ENCODE results near the gene UGT1A9. TPM values are rescaled to one million over a fixed set of nuclear protein-coding genes. Genes with fewer than 3 reads are reported as not detected.
"Not testable (repeated sequence)": the region's sequence is repeated elsewhere in the genome, so short reads cannot be mapped to it uniquely, and the experiment has no call there.

The UGT1A9 gene
- total RNA-seq, 1 donor from 2014 or later: not detected

GRCh38 chr2:233688341-233688740, 16.6 kb downstream of the UGT1A9 start:
- Mint-ChIP-seq H3K4me1 (ENCODE audit: low read depth) (no peaks in the 10 kb centered on the region), H3K36me3 (ENCODE audit: low read depth) (no peaks in the 10 kb centered on the region), H3K27ac (no peak overlapping the region), H3K9me3 (no peaks in the 10 kb centered on the region), H3K27me3 (ENCODE audit: insufficient read depth) (peaks cover 10% of the 10 kb centered on the region), H3K4me3 (no peak overlapping the region)
- no peak for DNase-seq (ENCODE audit: low spot score)
- intact Hi-C loops (cut with micrococcal nuclease): no loop called here

- H3K27me3 Mint-ChIP-seq (ENCODE audit: insufficient read depth): peaks cover 13% of the 10 kb centered on the region
- intact Hi-C loops (cut with micrococcal nuclease): no loop called here
Observed at GRCh38 chr2:233689031-233689430, 17.3 kb downstream of the UGT1A9 start.

GRCh38 chr2:233689501-233689900, 17.8 kb downstream of the UGT1A9 start:
- Mint-ChIP-seq H3K36me3 (ENCODE audit: low read depth) (no peaks in the 10 kb centered on the region), H3K4me1 (ENCODE audit: low read depth) (no peaks in the 10 kb centered on the region), H3K9me3 (no peaks in the 10 kb centered on the region), H3K4me3 (no peak overlapping the region), H3K27ac (no peak overlapping the region), H3K27me3 (ENCODE audit: insufficient read depth) (peaks cover 13% of the 10 kb centered on the region)
- intact Hi-C loops (cut with micrococcal nuclease): no loop called here
- no peak for DNase-seq (ENCODE audit: low spot score)

More at GRCh38 chr2:233689031-233689430, 17.3 kb downstream of the UGT1A9 start:
- no peak for DNase-seq (ENCODE audit: low spot score)
- Mint-ChIP-seq H3K4me3 (no peak overlapping the region), H3K27ac (no peak overlapping the region), H3K4me1 (ENCODE audit: low read depth) (no peaks in the 10 kb centered on the region), H3K9me3 (no peaks in the 10 kb centered on the region), H3K36me3 (ENCODE audit: low read depth) (no peaks in the 10 kb centered on the region)

- H3K9me3 Mint-ChIP-seq: no peaks in the 10 kb centered on the region
- H3K36me3 Mint-ChIP-seq (ENCODE audit: low read depth): no peaks in the 10 kb centered on the region
- H3K27ac Mint-ChIP-seq: no peak overlapping the region
- intact Hi-C loops (cut with micrococcal nuclease): no loop called here
- H3K4me3 Mint-ChIP-seq: no peak overlapping the region
- peaks cover 13% of the 10 kb centered on the region for H3K27me3 Mint-ChIP-seq (ENCODE audit: insufficient read depth)
- DNase-seq (ENCODE audit: low spot score): no peak
- no peaks in the 10 kb centered on the region for H3K4me1 Mint-ChIP-seq (ENCODE audit: low read depth)
Observed at GRCh38 chr2:233690444-233690843, 18.7 kb downstream of the UGT1A9 start.

- Mint-ChIP-seq H3K4me1 (ENCODE audit: low read depth) (no peaks in the 10 kb centered on the region), H3K27me3 (ENCODE audit: insufficient read depth) (peaks cover 12% of the 10 kb centered on the region), H3K4me3 (no peak overlapping the region), H3K36me3 (ENCODE audit: low read depth) (no peaks in the 10 kb centered on the region), H3K9me3 (no peaks in the 10 kb centered on the region), H3K27ac (no peak overlapping the region)
- DNase-seq (ENCODE audit: low spot score): no peak
- intact Hi-C loops (cut with micrococcal nuclease): no loop called here
Observed at GRCh38 chr2:233691443-233692433, 20.0 kb downstream of the UGT1A9 start.

- Mint-ChIP-seq H3K4me1 (ENCODE audit: low read depth) (no peaks in the 10 kb centered on the region), H3K4me3 (no peak within 1 kb of the TSS), H3K27me3 (ENCODE audit: insufficient read depth) (peaks cover 13% of the 10 kb centered on the region), H3K9me3 (no peaks in the 10 kb centered on the region), H3K36me3 (ENCODE audit: low read depth) (peaks cover 1% of the 10 kb centered on the region), H3K27ac (no peak within 1 kb of the TSS)
- DNase-seq (ENCODE audit: low spot score): no peak
- intact Hi-C loops (cut with micrococcal nuclease): no loop called here
Observed at GRCh38 chr2:233692648-233693047, 20.9 kb downstream of the UGT1A9 start, which contains the start of gene UGT1A6. Gene UGT1A6 (plus strand): TSS chr2:233692890. CDS start chr2:233693005, 115 bp downstream.

GRCh38 chr2:233693963-233694362, 22.3 kb downstream of the UGT1A9 start:
- peaks cover 11% of the 10 kb centered on the region for H3K27me3 Mint-ChIP-seq (ENCODE audit: insufficient read depth)
- intact Hi-C loops (cut with micrococcal nuclease): no loop called here
- no peak for DNase-seq (ENCODE audit: low spot score)
- H3K36me3 Mint-ChIP-seq (ENCODE audit: low read depth): peaks cover 1% of the 10 kb centered on the region
- H3K4me1 Mint-ChIP-seq (ENCODE audit: low read depth): no peaks in the 10 kb centered on the region
- H3K9me3 Mint-ChIP-seq: no peaks in the 10 kb centered on the region
- H3K4me3 Mint-ChIP-seq: no peak overlapping the region
- no peak overlapping the region for H3K27ac Mint-ChIP-seq

GRCh38 chr2:233698740-233699139, 27.0 kb downstream of the UGT1A9 start:
- DNase-seq (ENCODE audit: low spot score): no peak
- Mint-ChIP-seq H3K9me3 (no peaks in the 10 kb centered on the region), H3K4me1 (ENCODE audit: low read depth) (no peaks in the 10 kb centered on the region), H3K27ac (no peak overlapping the region), H3K27me3 (ENCODE audit: insufficient read depth) (peaks cover 5% of the 10 kb centered on the region), H3K36me3 (ENCODE audit: low read depth) (peaks cover 1% of the 10 kb centered on the region), H3K4me3 (no peak overlapping the region)
- intact Hi-C loops (cut with micrococcal nuclease): no loop called here

- no peak for DNase-seq (ENCODE audit: low spot score)
- Mint-ChIP-seq H3K4me1 (ENCODE audit: low read depth) (no peaks in the 10 kb centered on the region), H3K27ac (no peak overlapping the region), H3K27me3 (ENCODE audit: insufficient read depth) (peaks cover 6% of the 10 kb centered on the region), H3K9me3 (no peaks in the 10 kb centered on the region), H3K36me3 (ENCODE audit: low read depth) (peaks cover 1% of the 10 kb centered on the region), H3K4me3 (no peak overlapping the region)
- intact Hi-C loops (cut with micrococcal nuclease): no loop called here
Observed at GRCh38 chr2:233699424-233700027, 27.8 kb downstream of the UGT1A9 start.

- Mint-ChIP-seq H3K9me3 (no peaks in the 10 kb centered on the region), H3K27me3 (ENCODE audit: insufficient read depth) (peaks cover 7% of the 10 kb centered on the region), H3K4me3 (no peak overlapping the region), H3K4me1 (ENCODE audit: low read depth) (no peaks in the 10 kb centered on the region), H3K36me3 (ENCODE audit: low read depth) (peaks cover 1% of the 10 kb centered on the region), H3K27ac (no peak overlapping the region)
- intact Hi-C loops (cut with micrococcal nuclease): no loop called here
- no peak for DNase-seq (ENCODE audit: low spot score)
Observed at GRCh38 chr2:233700028-233700635, 28.4 kb downstream of the UGT1A9 start.

GRCh38 chr2:233700842-233701241, 29.1 kb downstream of the UGT1A9 start:
- H3K27ac Mint-ChIP-seq; H3K27me3 Mint-ChIP-seq (ENCODE audit: insufficient read depth); DNase-seq (ENCODE audit: low spot score); H3K9me3 Mint-ChIP-seq; intact Hi-C loops (cut with micrococcal nuclease); H3K4me1 Mint-ChIP-seq (ENCODE audit: low read depth); H3K36me3 Mint-ChIP-seq (ENCODE audit: low read depth); H3K4me3 Mint-ChIP-seq: not testable (repeated sequence)

GRCh38 chr2:233702238-233702637, 30.5 kb downstream of the UGT1A9 start:
- H3K36me3 Mint-ChIP-seq (ENCODE audit: low read depth): peaks cover 1% of the 10 kb centered on the region
- H3K27ac Mint-ChIP-seq: no peak overlapping the region
- no peaks in the 10 kb centered on the region for H3K4me1 Mint-ChIP-seq (ENCODE audit: low read depth)
- H3K4me3 Mint-ChIP-seq: no peak overlapping the region
- no peak for DNase-seq (ENCODE audit: low spot score)
- H3K27me3 Mint-ChIP-seq (ENCODE audit: insufficient read depth): peaks cover 5% of the 10 kb centered on the region
- H3K9me3 Mint-ChIP-seq: no peaks in the 10 kb centered on the region
- intact Hi-C loops (cut with micrococcal nuclease): no loop called here
